Frontal cortex (tissue), 4 donors: Measurements from ENCODE around the gene COPA. TPM values are rescaled to one million over a fixed set of nuclear protein-coding genes. Genes with fewer than 3 reads are reported as not detected.
"Not testable (repeated sequence)": the region's sequence is repeated elsewhere in the genome, so short reads cannot be mapped to it uniquely, and the experiment has no call there.

Source experiments
- DNase-seq, 2 donors: peaks; one replicate each; pipeline ENCODE4 v3.0.0; 2012; ENCODE audit warnings: low spot score in 2 of 2
- FAIRE-seq: peaks from 2 replicates; lab custom pipeline; 2012; peaks lifted over from hg19 to GRCh38; lab: Jason Lieb, UNC
- total RNA-seq: library from RNA; depleted of rRNA; stranded (reverse); fragments of >200 nt; gene quantifications from one replicate; pipeline ENCODE4 v1.2.3, GENCODE V29; 2014
- donor health status: control.
- donor health status: control.
- donor health status: control.

The COPA gene
- total RNA-seq, 1 donor from 2014 or later = 161 TPM

- no peak for FAIRE-seq
Observed at GRCh38 chr1:160338580-160338979, 4.5 kb downstream of the COPA start.

DNA sequence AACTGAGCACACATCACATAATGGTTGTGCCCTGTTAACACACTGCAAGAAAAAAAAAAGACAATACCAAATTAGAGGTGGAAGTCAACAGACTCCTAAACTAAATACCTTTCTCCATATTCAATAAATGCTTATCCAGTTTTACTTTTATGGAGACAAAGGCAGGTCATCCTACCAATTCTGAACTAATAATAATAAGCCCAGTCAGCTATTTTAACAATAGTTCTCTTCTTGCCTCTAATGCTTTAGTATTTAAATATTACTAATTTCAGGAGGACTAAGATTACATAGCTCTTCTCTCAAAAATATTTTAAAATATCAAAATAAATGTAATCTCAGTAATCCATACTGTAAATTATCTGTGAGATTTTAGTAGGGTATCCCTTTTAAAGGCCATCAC lies 10.5 kb downstream of the COPA start:
- DNase-seq (no peak), FAIRE-seq (no peak)

More at GRCh38 chr1:160338580-160338979, 4.5 kb downstream of the COPA start:
- no peak for DNase-seq

GRCh38 chr1:160330119-160330518 lies 12.9 kb downstream of the COPA start:
- DNase-seq (no peak), FAIRE-seq (no peak)

- no peak for DNase-seq
Observed at GRCh38 chr1:160328184-160328583, 14.9 kb downstream of the COPA start.

DNA sequence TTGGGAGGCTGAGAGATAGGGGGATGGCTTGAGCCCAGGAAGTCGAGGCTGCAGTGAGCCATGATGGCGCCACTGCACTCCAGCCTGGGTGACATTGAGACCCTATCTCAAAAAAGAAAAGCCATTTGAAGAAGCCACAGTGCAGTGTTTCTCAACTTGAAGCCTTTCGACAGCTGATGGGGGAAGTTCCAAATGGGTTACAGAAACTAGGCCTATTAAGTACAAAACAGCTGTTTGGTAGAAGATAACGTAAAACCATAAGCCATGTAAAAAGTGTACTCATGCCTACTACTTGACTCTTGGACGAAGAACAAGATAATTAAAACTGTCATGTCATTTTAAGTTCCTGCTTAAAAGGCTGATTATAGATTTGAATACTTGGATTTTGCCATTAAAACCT lies 16.6 kb downstream of the COPA start:
- FAIRE-seq = no peak
- DNase-seq = no peak

More at GRCh38 chr1:160328184-160328583, 14.9 kb downstream of the COPA start:
- FAIRE-seq = peak; percentile 44

DNA sequence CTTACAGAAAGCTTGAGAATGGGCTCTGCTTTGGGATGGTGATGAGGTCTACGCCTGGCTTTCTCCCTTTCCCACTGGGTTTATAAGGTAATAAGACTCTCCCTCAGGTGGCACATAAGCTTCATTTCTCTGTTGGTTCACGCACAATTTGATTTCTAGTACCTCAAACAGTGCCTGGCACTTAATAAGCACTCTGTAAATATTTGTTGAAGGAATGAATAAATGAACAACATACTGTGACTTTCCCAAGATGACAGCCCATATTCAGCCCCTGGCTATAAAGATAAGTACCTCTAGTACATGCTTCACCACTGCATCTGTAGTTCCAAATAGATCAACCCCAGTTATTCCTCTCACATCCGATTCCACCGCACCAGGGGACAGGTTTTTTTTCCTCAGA lies 17.8 kb downstream of the COPA start:
- FAIRE-seq = no peak
- DNase-seq = no peak

- FAIRE-seq (no peak), DNase-seq (no peak)
Observed at GRCh38 chr1:160322831-160323230, 20.2 kb downstream of the COPA start.

- FAIRE-seq (no peak), DNase-seq (no peak)
Observed at GRCh38 chr1:160315359-160315758, 27.7 kb downstream of the COPA start.

DNA sequence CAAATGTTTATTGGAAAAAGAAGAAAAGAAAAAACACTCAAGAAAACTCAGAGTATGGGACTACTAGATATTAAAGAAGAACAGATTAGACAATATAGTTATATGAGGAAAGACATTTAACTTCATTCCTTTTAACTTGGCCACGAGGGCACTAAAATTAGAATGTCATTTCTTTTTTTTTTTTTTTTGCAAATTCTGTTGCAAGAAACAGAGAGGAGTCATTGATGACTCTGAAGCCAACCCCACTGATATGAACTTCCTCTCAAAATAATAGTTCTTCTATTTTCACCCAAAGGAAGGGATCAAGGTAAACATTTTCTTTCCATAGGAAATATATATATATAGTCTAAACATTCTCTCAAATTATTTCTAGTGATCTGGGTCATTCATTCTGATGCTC lies 33.5 kb downstream of the COPA start:
- DNase-seq = no peak
- no peak for FAIRE-seq

- FAIRE-seq (no peak), DNase-seq (no peak)
Observed at GRCh38 chr1:160309185-160309557, 33.9 kb downstream of the COPA start.

DNA sequence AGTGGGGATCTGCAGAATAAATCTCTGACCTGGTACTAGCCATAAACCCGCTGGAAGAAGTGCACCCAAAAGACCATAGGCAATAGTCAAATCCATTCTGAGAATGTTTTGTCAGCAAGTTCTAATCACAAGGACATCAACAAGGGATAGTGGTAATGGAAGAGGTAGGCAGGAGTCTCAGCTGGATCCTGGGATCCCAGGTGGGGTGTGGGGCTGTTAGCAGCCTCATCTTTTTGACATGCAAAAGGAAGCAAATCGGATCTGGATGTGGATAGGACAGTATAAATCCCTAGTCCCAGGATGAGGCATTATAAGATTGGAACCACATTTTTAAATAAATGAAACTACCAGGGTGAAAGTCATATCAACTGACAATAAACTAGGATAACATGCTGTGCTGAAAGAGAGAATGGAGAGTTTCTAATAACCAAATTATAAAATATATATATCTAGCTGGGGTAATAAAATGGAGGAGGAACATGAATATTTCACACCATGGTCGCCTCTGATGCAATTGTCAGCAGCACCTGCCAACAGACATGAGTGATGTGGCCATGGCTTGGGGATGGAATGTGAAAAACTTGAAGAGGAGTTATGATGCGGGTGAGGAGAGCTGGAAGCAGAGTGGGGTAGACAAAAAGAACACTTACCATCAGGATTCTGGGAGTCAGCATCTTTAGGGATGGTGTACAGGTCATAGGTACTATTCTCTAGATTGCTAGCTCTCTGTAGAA lies 34.4 kb downstream of the COPA start:
- no peak for DNase-seq
- FAIRE-seq = no peak

DNA sequence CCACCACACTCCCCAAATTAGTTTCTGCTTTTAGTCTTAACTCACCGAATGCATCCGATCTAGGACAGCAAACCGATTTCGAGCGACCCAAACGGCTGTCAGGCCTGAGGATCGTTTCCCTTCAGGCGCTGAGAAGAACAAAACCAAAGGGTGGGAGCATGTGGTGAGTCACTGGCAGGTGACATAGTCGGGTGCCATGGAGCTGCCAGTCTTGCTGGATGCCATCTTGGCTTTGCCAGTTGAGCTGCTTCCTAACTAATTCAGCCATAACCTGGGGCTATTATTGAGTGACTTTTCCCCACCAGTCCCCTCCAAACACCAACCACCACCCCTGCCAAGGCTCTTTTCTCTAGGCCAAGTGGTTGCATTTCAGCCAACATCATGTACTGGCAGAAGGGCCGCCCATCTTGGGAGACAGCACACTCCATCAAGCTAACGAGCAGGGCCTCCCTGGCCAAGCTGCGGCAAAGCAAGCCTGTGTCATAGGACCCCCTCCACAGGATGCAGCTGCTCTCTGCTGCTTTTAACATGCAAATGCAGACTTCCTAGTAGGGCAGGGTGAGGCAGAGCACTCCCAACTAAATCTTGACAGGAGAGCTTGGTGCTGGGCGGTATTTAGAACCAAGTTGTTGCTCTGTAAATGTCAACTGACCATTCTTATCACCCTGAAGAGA lies 35.8 kb downstream of the COPA start:
- FAIRE-seq (no peak), DNase-seq (no peak)

GRCh38 chr1:160300173-160300572 lies 42.9 kb downstream of the COPA start:
- no peak for DNase-seq
- no peak for FAIRE-seq

DNA sequence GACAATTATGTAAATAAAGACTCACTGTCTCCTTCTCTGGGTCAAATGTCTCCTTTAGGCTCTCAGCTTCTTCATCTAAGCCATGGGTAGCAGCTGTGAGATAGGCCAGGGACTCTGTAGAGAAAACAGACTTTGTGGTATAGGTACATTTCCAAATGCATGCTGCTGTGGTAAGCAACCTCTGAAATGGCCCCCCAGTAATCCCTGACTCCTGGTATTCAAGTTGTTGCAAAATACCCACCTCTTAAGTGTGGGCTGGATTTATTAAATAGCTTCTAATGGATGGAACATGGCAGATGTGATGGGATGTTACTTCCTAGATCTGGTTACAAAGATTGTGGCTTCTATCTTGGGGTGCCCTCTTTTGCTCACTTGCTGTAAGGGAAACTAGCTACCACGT lies 47.0 kb downstream of the COPA start:
- DNase-seq (no peak), FAIRE-seq (no peak)

DNA sequence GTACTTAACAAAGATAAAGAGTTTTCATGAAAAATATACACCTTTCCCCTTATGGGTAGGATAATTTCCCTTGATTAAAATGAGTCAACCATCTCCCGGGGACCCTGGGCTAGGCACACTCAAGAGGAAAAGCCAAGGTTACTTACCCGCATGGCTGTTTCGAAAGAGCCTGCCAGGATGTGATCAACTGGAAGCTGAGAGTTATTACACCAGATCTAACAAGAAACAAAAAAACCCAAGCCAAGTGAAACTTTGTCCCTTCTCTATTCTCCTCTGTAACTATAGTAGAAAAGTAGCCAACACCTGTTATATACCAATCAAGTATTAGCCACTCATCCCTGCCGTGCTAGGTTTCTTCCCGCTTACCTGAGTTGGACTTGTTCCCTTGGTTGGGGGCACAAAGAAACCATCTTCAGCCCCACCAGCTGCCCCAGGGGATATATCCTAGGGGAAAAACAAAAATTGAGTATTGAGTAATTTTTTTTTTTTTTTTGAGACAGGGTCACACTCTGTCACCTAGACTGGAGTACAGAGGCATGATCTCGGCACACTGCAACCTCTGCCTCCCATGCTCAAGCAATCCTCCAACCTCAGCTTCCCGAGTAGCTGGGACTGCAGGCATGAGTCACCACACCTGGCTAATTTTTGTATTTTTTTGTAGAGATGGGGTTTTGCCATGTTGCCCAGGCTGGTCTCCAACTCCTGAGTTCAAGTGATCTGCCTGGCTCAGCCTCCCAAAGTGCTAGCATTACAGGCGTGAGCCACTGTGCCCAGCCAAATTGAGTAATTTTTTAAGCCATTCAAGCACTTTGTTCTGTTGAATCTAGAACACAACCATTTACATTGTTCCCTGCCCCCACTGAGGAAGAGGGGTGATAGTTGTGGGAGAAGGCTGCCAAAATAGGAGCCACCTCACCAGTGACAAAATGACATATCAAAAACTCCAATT lies 49.8 kb downstream of the COPA start:
- DNase-seq = no peak
- FAIRE-seq = no peak

- DNase-seq = peak; percentile 25 to 34
- no peak for FAIRE-seq
Observed at GRCh38 chr1:160291248-160292220, 51.5 kb downstream of the COPA start.

DNA sequence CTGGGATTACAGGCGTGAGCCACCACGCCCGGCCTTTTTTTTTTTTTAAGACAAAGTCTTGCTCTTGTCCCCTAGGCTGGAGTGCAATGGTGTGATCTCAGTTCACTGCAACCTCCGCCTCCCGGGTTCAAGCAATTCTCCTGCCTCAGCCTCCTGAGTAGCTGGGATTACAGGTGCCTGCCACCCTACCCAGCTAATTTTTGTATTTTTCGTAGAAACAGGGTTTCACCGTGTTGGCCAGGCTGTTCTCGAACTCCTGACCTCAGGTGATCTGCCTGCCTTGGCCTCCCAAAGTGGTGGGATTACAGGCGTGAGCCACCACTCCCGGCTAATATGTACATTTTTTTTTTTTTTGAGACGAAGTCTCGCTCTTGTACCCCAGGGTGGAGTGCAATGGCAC lies 55.3 kb downstream of the COPA start:
- not testable (repeated sequence) for FAIRE-seq, DNase-seq

DNA sequence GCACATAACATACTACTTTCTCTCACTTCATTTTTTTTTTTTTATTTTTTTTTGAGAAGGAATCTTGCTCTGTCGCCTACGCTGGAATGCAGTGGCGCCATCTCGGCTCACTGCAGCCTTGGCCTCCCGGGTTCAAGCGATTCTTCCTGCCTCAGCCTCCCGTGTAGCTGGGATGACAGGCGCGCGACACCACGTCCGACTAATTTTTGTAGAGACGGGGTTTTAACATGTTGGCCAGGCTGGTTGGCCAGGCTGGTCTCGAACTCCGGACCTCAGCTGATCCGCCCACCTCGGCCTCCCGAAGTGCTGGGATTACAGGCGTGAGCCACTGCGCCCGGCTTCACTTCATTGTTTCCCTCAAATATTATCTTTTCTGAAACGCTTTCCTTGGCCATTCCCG lies 57.5 kb downstream of the COPA start:
- DNase-seq (no peak), FAIRE-seq (no peak)

- DNase-seq (peak; percentile 73 to 95), FAIRE-seq (no peak)
Observed at GRCh38 chr1:160284782-160285344, 58.2 kb downstream of the COPA start, which contains the start of gene PEX19. Gene PEX19 (minus strand): TSS chr1:160285133. CDS start chr1:160285124, 9 bp downstream.
